ENCODE results near the gene MTCL1.

DNA sequence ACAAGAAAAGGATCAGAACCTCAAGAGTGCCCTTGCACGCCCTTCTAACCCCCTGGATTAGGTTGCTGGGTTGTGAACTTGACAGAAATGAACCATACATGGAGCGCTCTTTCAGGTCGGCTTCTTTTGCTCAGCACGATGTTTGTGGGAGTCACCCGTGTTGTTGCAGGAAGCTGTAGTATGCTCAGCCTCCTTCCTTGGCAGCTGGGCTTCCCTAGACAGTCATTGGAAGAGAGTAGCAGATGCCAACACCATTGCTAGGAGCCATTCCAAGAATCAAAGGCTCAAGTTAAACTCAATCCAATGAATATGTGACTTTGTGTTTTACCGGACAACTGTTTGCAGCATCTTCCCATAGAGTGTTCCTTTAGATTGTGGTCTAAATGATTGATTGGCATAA, 49.1 kb upstream of the MTCL1 start:
- TF ChIP-seq EZH2 (IDR thresholded peaks at IDR 0.05; ENCODE audit: borderline replicate concordance, control insufficient read depth, low read depth, low read length) = no peak
- no peak for TF ChIP-seq ATF2 (IDR thresholded peaks at IDR 0.05; ENCODE audit: low read length)
- TF ChIP-seq, protein P1, sequence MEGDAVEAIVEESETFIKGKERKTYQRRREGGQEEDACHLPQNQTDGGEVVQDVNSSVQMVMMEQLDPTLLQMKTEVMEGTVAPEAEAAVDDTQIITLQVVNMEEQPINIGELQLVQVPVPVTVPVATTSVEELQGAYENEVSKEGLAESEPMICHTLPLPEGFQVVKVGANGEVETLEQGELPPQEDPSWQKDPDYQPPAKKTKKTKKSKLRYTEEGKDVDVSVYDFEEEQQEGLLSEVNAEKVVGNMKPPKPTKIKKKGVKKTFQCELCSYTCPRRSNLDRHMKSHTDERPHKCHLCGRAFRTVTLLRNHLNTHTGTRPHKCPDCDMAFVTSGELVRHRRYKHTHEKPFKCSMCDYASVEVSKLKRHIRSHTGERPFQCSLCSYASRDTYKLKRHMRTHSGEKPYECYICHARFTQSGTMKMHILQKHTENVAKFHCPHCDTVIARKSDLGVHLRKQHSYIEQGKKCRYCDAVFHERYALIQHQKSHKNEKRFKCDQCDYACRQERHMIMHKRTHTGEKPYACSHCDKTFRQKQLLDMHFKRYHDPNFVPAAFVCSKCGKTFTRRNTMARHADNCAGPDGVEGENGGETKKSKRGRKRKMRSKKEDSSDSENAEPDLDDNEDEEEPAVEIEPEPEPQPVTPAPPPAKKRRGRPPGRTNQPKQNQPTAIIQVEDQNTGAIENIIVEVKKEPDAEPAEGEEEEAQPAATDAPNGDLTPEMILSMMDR (IDR thresholded peaks at IDR 0.05 in 2 of 3, conservative IDR thresholded peaks at IDR 0.05 in 1 of 3; ENCODE audit: control insufficient read depth in 2 of 3, extremely low read depth in 1 of 3, insufficient read depth in 1 of 3, low read depth in 3 of 3, low read length in 3 of 3) = no peak
- TF ChIP-seq TBL1XR1 (IDR thresholded peaks at IDR 0.05; ENCODE audit: low read depth, low read length) = no peak
- no peak for TF ChIP-seq POLR2A (IDR thresholded peaks at IDR 0.05; ENCODE audit: low read depth, low read length)
- TF ChIP-seq ETV6 (conservative IDR thresholded peaks at IDR 0.05 in 1 of 2, IDR thresholded peaks at IDR 0.05 in 1 of 2; ENCODE audit: borderline replicate concordance in 1 of 2, low read depth in 1 of 2) = no peak

All from GM12878 (cell line).